ENCODE results near the gene LRRC71. TPM values are rescaled to one million over a fixed set of nuclear protein-coding genes. Genes with fewer than 3 reads are reported as not detected.
A peak's percentile ranks its signal among the peaks of the same experiment; 100 is the strongest.

Gene LRRC71
- total RNA-seq, 2 donors from 2014 or later, result not detected

- Histone ChIP-seq H3K9me3 (no peaks in the 10 kb centered on the region), H3K36me3 (replicated peaks in 1 of 2; ENCODE audit: insufficient read depth in 1 of 2, low read depth in 2 of 2) (no peaks in the 10 kb centered on the region), H3K4me3 (no peak overlapping the region), H3K27ac (no peak overlapping the region), H3K4me1 (peaks cover 15% of the 10 kb centered on the region), H3K27me3 (peaks cover 0 to 11% of the 10 kb centered on the region in 2 donors)
- intact Hi-C loops (cut with DNase I), result no loop called here
- ATAC-seq (no peak), DNase-seq (no peak)
- TF ChIP-seq POLR2A (IDR thresholded peaks at IDR 0.05), result no peak
- TF ChIP-seq, protein P1, sequence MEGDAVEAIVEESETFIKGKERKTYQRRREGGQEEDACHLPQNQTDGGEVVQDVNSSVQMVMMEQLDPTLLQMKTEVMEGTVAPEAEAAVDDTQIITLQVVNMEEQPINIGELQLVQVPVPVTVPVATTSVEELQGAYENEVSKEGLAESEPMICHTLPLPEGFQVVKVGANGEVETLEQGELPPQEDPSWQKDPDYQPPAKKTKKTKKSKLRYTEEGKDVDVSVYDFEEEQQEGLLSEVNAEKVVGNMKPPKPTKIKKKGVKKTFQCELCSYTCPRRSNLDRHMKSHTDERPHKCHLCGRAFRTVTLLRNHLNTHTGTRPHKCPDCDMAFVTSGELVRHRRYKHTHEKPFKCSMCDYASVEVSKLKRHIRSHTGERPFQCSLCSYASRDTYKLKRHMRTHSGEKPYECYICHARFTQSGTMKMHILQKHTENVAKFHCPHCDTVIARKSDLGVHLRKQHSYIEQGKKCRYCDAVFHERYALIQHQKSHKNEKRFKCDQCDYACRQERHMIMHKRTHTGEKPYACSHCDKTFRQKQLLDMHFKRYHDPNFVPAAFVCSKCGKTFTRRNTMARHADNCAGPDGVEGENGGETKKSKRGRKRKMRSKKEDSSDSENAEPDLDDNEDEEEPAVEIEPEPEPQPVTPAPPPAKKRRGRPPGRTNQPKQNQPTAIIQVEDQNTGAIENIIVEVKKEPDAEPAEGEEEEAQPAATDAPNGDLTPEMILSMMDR (IDR thresholded peaks at IDR 0.05), result no peak
- WGBS, 2 donors, result 25 to 35% methylated on average over 3 to 4 of the region's 4 CpGs
Measured at GRCh38 chr1:156930483-156930882, 10.1 kb downstream of the LRRC71 start.

GRCh38 chr1:156931211-156931952 is 10.9 kb downstream of the LRRC71 start:
- H3K9me3 ChIP-seq, result no peaks in the 10 kb centered on the region
- WGBS, 2 donors, result 49 to 50% methylated on average over 11 of the region's 11 CpGs
- no peaks in the 10 kb centered on the region for H3K36me3 ChIP-seq (replicated peaks in 1 of 2; ENCODE audit: insufficient read depth in 1 of 2, low read depth in 2 of 2)
- no peak for TF ChIP-seq POLR2A (IDR thresholded peaks at IDR 0.05)
- TF ChIP-seq, protein P1 (IDR thresholded peaks at IDR 0.05), result no peak
- DNase-seq (no peak), ATAC-seq (no peak)
- no peak overlapping the region for H3K4me3 ChIP-seq
- no peak overlapping the region for H3K27ac ChIP-seq
- peaks cover 0 to 11% of the 10 kb centered on the region in 2 donors for H3K27me3 ChIP-seq
- H3K4me1 ChIP-seq, result peaks cover 15% of the 10 kb centered on the region
- intact Hi-C loops (cut with DNase I), result no loop called here

GRCh38 chr1:156931974-156932710 is 11.7 kb downstream of the LRRC71 start:
- no peak overlapping the region for H3K27ac ChIP-seq
- no peaks in the 10 kb centered on the region for H3K36me3 ChIP-seq (replicated peaks in 1 of 2; ENCODE audit: insufficient read depth in 1 of 2, low read depth in 2 of 2)
- peaks cover 0 to 10% of the 10 kb centered on the region in 2 donors for H3K27me3 ChIP-seq
- no peak overlapping the region for H3K4me3 ChIP-seq
- peaks cover 15% of the 10 kb centered on the region for H3K4me1 ChIP-seq
- ATAC-seq, result peak; percentile 16
- WGBS, 2 donors, result 34 to 50% methylated on average over 8 of the region's 8 CpGs
- intact Hi-C loops (cut with DNase I), result no loop called here
- no peaks in the 10 kb centered on the region for H3K9me3 ChIP-seq
- DNase-seq, result no peak
- no peak for TF ChIP-seq POLR2A (IDR thresholded peaks at IDR 0.05)

GRCh38 chr1:156933136-156933535 is 12.7 kb downstream of the LRRC71 start:
- Histone ChIP-seq H3K36me3 (replicated peaks in 1 of 2; ENCODE audit: insufficient read depth in 1 of 2, low read depth in 2 of 2) (no peaks in the 10 kb centered on the region), H3K27ac (no peak overlapping the region), H3K9me3 (no peaks in the 10 kb centered on the region), H3K27me3 (no peaks in the 10 kb centered on the region), H3K4me1 (peaks cover 7% of the 10 kb centered on the region), H3K4me3 (no peak overlapping the region)
- WGBS, 2 donors, result 74 to 79% methylated on average over 6 of the region's 6 CpGs
- intact Hi-C loops (cut with DNase I), result no loop called here
- ATAC-seq (no peak), DNase-seq (no peak)
- TF ChIP-seq POLR2A (IDR thresholded peaks at IDR 0.05), result no peak
- TF ChIP-seq, protein P1 (IDR thresholded peaks at IDR 0.05), result no peak

DNA sequence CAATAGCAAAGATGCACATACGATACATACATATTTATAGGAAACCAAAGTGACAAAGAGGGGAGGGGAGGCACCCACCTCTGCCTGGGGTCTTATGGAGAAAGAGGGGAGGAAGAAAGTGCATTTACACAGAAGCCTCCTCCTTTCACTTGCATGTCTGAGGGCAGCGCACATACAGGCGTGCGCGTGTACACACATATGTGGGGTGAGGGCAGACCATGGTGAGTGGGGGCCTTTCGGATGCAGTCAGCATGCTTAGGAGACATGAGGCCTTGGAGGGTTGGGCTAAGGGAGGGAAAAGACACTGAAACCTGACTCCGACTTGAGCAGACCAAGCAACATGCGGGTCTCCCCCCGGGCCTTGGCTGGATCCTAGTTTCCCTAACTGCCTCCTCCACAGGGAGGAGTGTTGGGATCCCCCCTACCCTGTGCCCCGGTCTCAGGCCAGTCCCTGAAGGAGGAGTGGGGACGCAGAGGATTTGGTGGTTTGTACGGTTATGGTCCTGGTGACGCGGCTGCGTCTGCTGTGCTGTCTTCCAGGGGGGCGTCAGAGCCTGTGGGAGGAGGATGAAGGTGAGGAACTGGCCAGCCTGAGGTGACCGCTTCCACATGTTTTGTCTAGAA is 15.2 kb downstream of the LRRC71 start:
- no peak overlapping the region for H3K4me3 ChIP-seq
- ATAC-seq (no peak), DNase-seq (no peak)
- H3K4me1 ChIP-seq, result peaks cover 7% of the 10 kb centered on the region
- H3K27ac ChIP-seq, result no peak overlapping the region
- no peak for TF ChIP-seq POLR2A (IDR thresholded peaks at IDR 0.05)
- TF ChIP-seq, protein P1 (IDR thresholded peaks at IDR 0.05), result no peak
- intact Hi-C loops (cut with DNase I), result no loop called here
- peaks cover 0 to 10% of the 10 kb centered on the region in 2 donors for H3K36me3 ChIP-seq (replicated peaks in 1 of 2; ENCODE audit: insufficient read depth in 1 of 2, low read depth in 2 of 2)
- H3K27me3 ChIP-seq, result no peaks in the 10 kb centered on the region
- H3K9me3 ChIP-seq, result no peaks in the 10 kb centered on the region
- 90 to 91% methylated on average over 15 to 17 of the region's 17 CpGs for WGBS, 2 donors

Data from body of pancreas (tissue), 4 donors.